ENCODE data around the gene SPANXN4.

Gene SPANXN4

GRCh38 chrX:143025628-143026027 lies at the start of gene SPANXN4:
Gene SPANXN4 (plus strand): TSS chrX:143025928. CDS start chrX:143026015, 87 bp downstream.
- no peak for DNase-seq (ENCODE audit: low read depth)

- no peak for DNase-seq (ENCODE audit: low read depth)
These were observed 48.4 kb upstream of the SPANXN4 start for GRCh38 chrX:142977128-142977914.

GRCh38 chrX:142978130-142978684 lies 47.5 kb upstream of the SPANXN4 start:
- DNase-seq (ENCODE audit: low read depth) = no peak

GRCh38 chrX:142982679-142983078 lies 43.0 kb upstream of the SPANXN4 start:
- DNase-seq (ENCODE audit: low read depth) = no peak

GRCh38 chrX:142994988-142995387 lies 30.7 kb upstream of the SPANXN4 start:
- DNase-seq (ENCODE audit: low read depth) = no peak

GRCh38 chrX:142998447-142999198 lies 27.1 kb upstream of the SPANXN4 start:
- DNase-seq (ENCODE audit: low read depth) = no peak

- no peak for DNase-seq (ENCODE audit: low read depth)
These were observed 26.5 kb upstream of the SPANXN4 start for GRCh38 chrX:142999199-142999701.

GRCh38 chrX:143002206-143002605 lies 23.5 kb upstream of the SPANXN4 start:
- DNase-seq (ENCODE audit: low read depth) = no peak

- no peak for DNase-seq (ENCODE audit: low read depth)
These were observed 8.5 kb upstream of the SPANXN4 start for GRCh38 chrX:143017272-143017671.

GRCh38 chrX:143027275-143027674 lies 1.5 kb downstream of the SPANXN4 start:
- no peak for DNase-seq (ENCODE audit: low read depth)

- no peak for DNase-seq (ENCODE audit: low read depth)
These were observed 21.8 kb downstream of the SPANXN4 start for GRCh38 chrX:143047511-143047910.

GRCh38 chrX:143058120-143058519 lies 32.4 kb downstream of the SPANXN4 start:
- DNase-seq (ENCODE audit: low read depth) = no peak

GRCh38 chrX:143081231-143081630 lies 55.5 kb downstream of the SPANXN4 start:
- no peak for DNase-seq (ENCODE audit: low read depth)

- no peak for DNase-seq (ENCODE audit: low read depth)
These were observed 56.8 kb downstream of the SPANXN4 start for GRCh38 chrX:143082537-143082936.

All from activated T-helper 9 cell treated with anti-CD3 and anti-CD28 coated beads, Interleukin-2, amount 50 U/mL, for 16 hours (primary cell).